HEK293 (cell line): ENCODE measurements around the gene KIF5A.

Source experiments
- CTCF ChIA-PET: fragments of 350-600 bp; formaldehyde crosslinking; extraction: SDS; loops from one replicate; lab custom pipeline; 2021; ENCODE audit warnings: antibody characterized with exemption; lab: Yijun Ruan, JAX
- POLR2A ChIA-PET: fragments of 300-600 bp; formaldehyde crosslinking; extraction: SDS; loops from one replicate; lab custom pipeline; 2020; ENCODE audit warnings: antibody characterized with exemption, inconsistent platforms; lab: Yijun Ruan, JAX
- H3K27ac ChIP-seq: fragments of 200-500 bp; sonication (Bioruptor generic); 2 replicates; pipeline ENCODE4 v1.5.1; 2014; ENCODE audit warnings: low read depth, low read length, control low read depth, inconsistent platforms; ENCODE audit errors: extremely low read depth
- H3K36me3 ChIP-seq, 2 experiments: fragments of 200-500 bp in 1 of 2; sonication (Bioruptor generic) in 1 of 2; 1 replicate in 1 of 2; 2 replicates in 1 of 2; pipeline ENCODE4 v1.5.1; 2014 to 2017; ENCODE audit warnings: inconsistent platforms in 2 of 2, low read length in 2 of 2; ENCODE audit not compliant: control insufficient read depth in 2 of 2, insufficient read depth in 1 of 2
- H3K4me1 ChIP-seq: fragments of 200-500 bp; sonication (Bioruptor generic); 2 replicates; pipeline ENCODE4 v1.5.1; 2014; ENCODE audit warnings: mild to moderate bottlenecking, low read length, inconsistent platforms; ENCODE audit not compliant: control insufficient read depth, insufficient read depth
- H3K4me3 ChIP-seq: 2 replicates; pipeline ENCODE4 v1.5.1; 2011; ENCODE audit warnings: low read depth, mild to moderate bottlenecking, control low read depth, low read length, moderate library complexity
- H3K9me3 ChIP-seq: fragments of 200-500 bp; sonication (Bioruptor generic); 2 replicates; pipeline ENCODE4 v1.5.1; 2014; ENCODE audit warnings: low read depth, low read length, inconsistent platforms; ENCODE audit not compliant: control insufficient read depth, insufficient read depth
- ELK4 ChIP-seq: IDR thresholded peaks from 2 replicates; pipeline ENCODE4 v1.6.1; 2011; ENCODE audit warnings: mild to moderate bottlenecking, low read depth, low read length, borderline replicate concordance
- MEIS1 ChIP-seq: sonication (generic); formaldehyde crosslinking; IDR thresholded peaks from 2 replicates; pipeline ENCODE4 v1.8.1; 2022; ENCODE audit warnings: missing genetic modification reagents, mild to moderate bottlenecking, borderline replicate concordance
- PRDM6 ChIP-seq: fragments of 450-650 bp; formaldehyde crosslinking; IDR thresholded peaks from 2 replicates; pipeline ENCODE4 v1.5.1; 2017; ENCODE audit warnings: missing biosample characterization, missing genetic modification characterization
- WT1 ChIP-seq: fragments of 450-650 bp; formaldehyde crosslinking; IDR thresholded peaks from 2 replicates; pipeline ENCODE4 v1.5.1; 2016; ENCODE audit warnings: missing biosample characterization, missing genetic modification characterization
- ZBTB17 ChIP-seq: fragments of 450-650 bp; formaldehyde crosslinking; IDR thresholded peaks from 2 replicates; pipeline ENCODE4 v1.5.1; 2016; ENCODE audit warnings: missing biosample characterization, missing genetic modification characterization
- ZBTB48 ChIP-seq: fragments of 450-650 bp; formaldehyde crosslinking; IDR thresholded peaks from 2 replicates; pipeline ENCODE4 v1.5.1; 2016; ENCODE audit warnings: missing biosample characterization, missing genetic modification characterization
- ZBTB8A ChIP-seq: fragments of 450-650 bp; formaldehyde crosslinking; IDR thresholded peaks from 2 replicates; pipeline ENCODE4 v1.5.1; 2016; ENCODE audit warnings: missing biosample characterization, missing genetic modification characterization
- ZNF121 ChIP-seq: fragments of 450-650 bp; formaldehyde crosslinking; IDR thresholded peaks from 2 replicates; pipeline ENCODE4 v1.5.1; 2016; ENCODE audit warnings: missing biosample characterization, missing genetic modification characterization
- ZNF174 ChIP-seq: fragments of 450-650 bp; formaldehyde crosslinking; IDR thresholded peaks from 2 replicates; pipeline ENCODE4 v1.5.0; 2017; ENCODE audit warnings: missing biosample characterization, mild to moderate bottlenecking, missing genetic modification characterization
- ZNF184 ChIP-seq: fragments of 450-650 bp; IDR thresholded peaks from 2 replicates; pipeline ENCODE4 v1.5.1; 2018; ENCODE audit warnings: missing biosample characterization, mild to moderate bottlenecking, missing genetic modification characterization
- ZNF248 ChIP-seq: fragments of 450-650 bp; formaldehyde crosslinking; IDR thresholded peaks from 2 replicates; pipeline ENCODE4 v1.5.1; 2017; ENCODE audit warnings: missing biosample characterization, missing genetic modification characterization
- ZNF26 ChIP-seq: fragments of 450-650 bp; formaldehyde crosslinking; IDR thresholded peaks from 2 replicates; pipeline ENCODE4 v1.5.1; 2016; ENCODE audit warnings: missing biosample characterization, missing genetic modification characterization
- ZNF302 ChIP-seq: fragments of 450-650 bp; formaldehyde crosslinking; IDR thresholded peaks from 2 replicates; pipeline ENCODE4 v1.5.1; 2016; ENCODE audit warnings: missing biosample characterization, missing genetic modification characterization, low read depth
- ZNF341 ChIP-seq: fragments of 450-650 bp; formaldehyde crosslinking; IDR thresholded peaks from 2 replicates; pipeline ENCODE4; 2016; ENCODE audit warnings: low read depth, missing biosample characterization, missing genetic modification characterization
- ZNF514 ChIP-seq: fragments of 450-650 bp; formaldehyde crosslinking; IDR thresholded peaks from 2 replicates; pipeline ENCODE4 v1.5.1; 2016; ENCODE audit warnings: missing biosample characterization, missing genetic modification characterization
- ZNF529 ChIP-seq: fragments of 450-650 bp; formaldehyde crosslinking; IDR thresholded peaks from 2 replicates; pipeline ENCODE4 v1.5.1; 2017; ENCODE audit warnings: missing genetic modification characterization, missing biosample characterization; ENCODE audit not compliant: insufficient replicate concordance
- ZNF530 ChIP-seq: fragments of 450-650 bp; formaldehyde crosslinking; IDR thresholded peaks from 2 replicates; pipeline ENCODE4 v1.5.1; 2016; ENCODE audit warnings: low read depth, missing biosample characterization, missing genetic modification characterization
- ZNF558 ChIP-seq: fragments of 450-650 bp; formaldehyde crosslinking; IDR thresholded peaks from 2 replicates; pipeline ENCODE4 v1.5.1; 2016; ENCODE audit warnings: missing biosample characterization, missing genetic modification characterization
- ZNF626 ChIP-seq: fragments of 450-650 bp; sonication (Bioruptor Pico); formaldehyde crosslinking; IDR thresholded peaks from 2 replicates; pipeline ENCODE4 v1.5.1; 2018; ENCODE audit warnings: missing biosample characterization, missing genetic modification characterization, inconsistent platforms
- ZNF645 ChIP-seq: fragments of 450-650 bp; formaldehyde crosslinking; IDR thresholded peaks from 2 replicates; pipeline ENCODE4; 2016; ENCODE audit warnings: missing biosample characterization, missing genetic modification characterization

KIF5A gene

GRCh38 chr12:57592551-57593165, 42.8 kb downstream of the KIF5A start:
- no peak overlapping the region for H3K4me3 ChIP-seq
- TF ChIP-seq ZNF121: no peak
- no peak for TF ChIP-seq MEIS1
- no peak for TF ChIP-seq ELK4
- no peak for TF ChIP-seq ZNF529 (tag by site-specific recombination)
- TF ChIP-seq ZNF645 (tag by site-specific recombination): no peak
- no peak for TF ChIP-seq ZNF302 (tag by site-specific recombination)
- no peak for TF ChIP-seq ZNF514 (tag by site-specific recombination)
- no peak for TF ChIP-seq ZNF248
- no peak for TF ChIP-seq ZNF341
- TF ChIP-seq ZBTB48 (tag by site-specific recombination): no peak
- TF ChIP-seq ZNF530 (tag by site-specific recombination): no peak
- TF ChIP-seq ZBTB8A: no peak
- no peak for TF ChIP-seq PRDM6 (tag by site-specific recombination)
- no peak for TF ChIP-seq WT1 (tag by site-specific recombination)
- TF ChIP-seq, all 188 proteins: peak for 0
- no peak overlapping the region for H3K27ac ChIP-seq
- H3K4me1 ChIP-seq: peaks cover 5% of the 10 kb centered on the region
- no peaks in the 10 kb centered on the region for H3K9me3 ChIP-seq
- ChIA-PET POLR2A (interaction anchor here (1.1 to 2.6 kb wide), 4 partner anchors 13 to 72 kb away, joined by 3 to 9 read pairs (median 4); partner anchors contain the start of genes B4GALNT1 and DDIT3), CTCF (interaction anchor here (0.6 to 3.3 kb wide), 6 partner anchors 8 to 174 kb away, joined by 3 to 42 read pairs (median 4); partner anchors contain the start of gene B4GALNT1)
- H3K36me3 ChIP-seq: peaks cover 11 to 30% of the 10 kb centered on the region in 2 experiments; a peak in 2 of 3 replicates

GRCh38 chr12:57593187-57593586, 43.3 kb downstream of the KIF5A start:
- CTCF ChIA-PET: interaction anchor here (0.7 to 3.3 kb wide), 5 partner anchors 9 to 173 kb away, joined by 3 to 42 read pairs (median 4); partner anchors contain the start of gene B4GALNT1
- Histone ChIP-seq H3K27ac (no peak overlapping the region), H3K4me3 (no peak overlapping the region), H3K36me3 (peaks cover 11 to 35% of the 10 kb centered on the region in 2 experiments; a peak in 2 of 3 replicates), H3K9me3 (no peaks in the 10 kb centered on the region), H3K4me1 (peaks cover 5% of the 10 kb centered on the region)
- TF ChIP-seq ZNF558 (tag by site-specific recombination) (no peak), ZNF174 (tag by site-specific recombination) (no peak), ZNF184 (tag by site-specific recombination) (no peak), ZBTB17 (tag by site-specific recombination) (peak; percentile 78)
- POLR2A ChIA-PET: interaction anchor here (1.2 to 2.6 kb wide), 3 partner anchors 13 to 18 kb away, joined by 3 to 9 read pairs (median 4); partner anchors contain the start of gene ARHGEF25

- no peak overlapping the region for H3K27ac ChIP-seq
- H3K4me1 ChIP-seq: peaks cover 3% of the 10 kb centered on the region; the same call in 1 of the 2 replicates
- ChIA-PET POLR2A (interaction anchor here (0.9 kb wide), 1 partner anchor 15 kb away, joined by 3 read pairs; no protein-coding TSS in a partner anchor), CTCF (interaction anchor here (0.6 to 2.6 kb wide), 4 partner anchors 10 to 20 kb away, joined by 3 to 13 read pairs (median 4); no protein-coding TSS in a partner anchor)
- peaks cover 6 to 70% of the 10 kb centered on the region in 2 experiments for H3K36me3 ChIP-seq
- no peaks in the 10 kb centered on the region for H3K9me3 ChIP-seq
- H3K4me3 ChIP-seq: no peak overlapping the region
- TF ChIP-seq ZNF626 (tag by site-specific recombination): no peak
- no peak for TF ChIP-seq ZNF26
These were observed 50.6 kb downstream of the KIF5A start for GRCh38 chr12:57600395-57600794.
